HG03565 (cell line): ENCODE measurements around the gene SLC6A5.
"Not testable (repeated sequence)": the region's sequence is repeated elsewhere in the genome, so short reads cannot be mapped to it uniquely, and the experiment has no call there.

Experiments used
- ATAC-seq: cut with Tn5 transposase; IDR thresholded peaks from one replicate; pipeline ENCODE4 v1.9.1; 2021; ENCODE audit warnings: mild to moderate bottlenecking, moderate library complexity; ENCODE audit not compliant: unreplicated experiment

SLC6A5 gene

GRCh38 chr11:20599221-20600019, at the start of gene SLC6A5:
Gene SLC6A5, plus strand, starts transcription at chr11:20599608. Its CDS starts 65 bp downstream, at chr11:20599673.
- ATAC-seq = no peak

- ATAC-seq = no peak
These were observed 48.3 kb upstream of the SLC6A5 start for GRCh38 chr11:20551096-20551495.

- no peak for ATAC-seq
These were observed 43.6 kb upstream of the SLC6A5 start for GRCh38 chr11:20555783-20556182.

- not testable (repeated sequence) for ATAC-seq
These were observed 43.0 kb upstream of the SLC6A5 start for GRCh38 chr11:20556396-20556795.

GRCh38 chr11:20558741-20559140, 40.7 kb upstream of the SLC6A5 start:
- ATAC-seq = no peak

GRCh38 chr11:20559523-20560300, 39.7 kb upstream of the SLC6A5 start:
- no peak for ATAC-seq

- ATAC-seq = no peak
These were observed 37.5 kb upstream of the SLC6A5 start for GRCh38 chr11:20561915-20562314.

GRCh38 chr11:20563866-20564265, 35.5 kb upstream of the SLC6A5 start:
- ATAC-seq = no peak

- ATAC-seq = no peak
These were observed 34.4 kb upstream of the SLC6A5 start for GRCh38 chr11:20564846-20565635.

- ATAC-seq = not testable (repeated sequence)
These were observed 33.3 kb upstream of the SLC6A5 start for GRCh38 chr11:20566115-20566514.

GRCh38 chr11:20566591-20567434, 32.6 kb upstream of the SLC6A5 start:
- ATAC-seq = no peak

- not testable (repeated sequence) for ATAC-seq
These were observed 19.7 kb upstream of the SLC6A5 start for GRCh38 chr11:20579725-20580124.

- no peak for ATAC-seq
These were observed 16.2 kb upstream of the SLC6A5 start for GRCh38 chr11:20583201-20583600.

GRCh38 chr11:20584093-20584774, 15.2 kb upstream of the SLC6A5 start:
- ATAC-seq = no peak

GRCh38 chr11:20589796-20590195, 9.6 kb upstream of the SLC6A5 start:
- ATAC-seq = no peak

- ATAC-seq = no peak
These were observed 9.0 kb upstream of the SLC6A5 start for GRCh38 chr11:20590381-20590780.

GRCh38 chr11:20592741-20593140, 6.7 kb upstream of the SLC6A5 start:
- ATAC-seq = no peak

GRCh38 chr11:20594274-20595061, 4.9 kb upstream of the SLC6A5 start:
- ATAC-seq = no peak

GRCh38 chr11:20595101-20595500, 4.3 kb upstream of the SLC6A5 start:
- no peak for ATAC-seq
